Activated naive CD4-positive, alpha-beta T cell treated with anti-CD3 and anti-CD28 coated beads, Interleukin-2, amount 50 U/mL, for 72 hours (primary cell): ENCODE measurements around the gene DNAH10. TPM values are rescaled to one million over a fixed set of nuclear protein-coding genes. Genes with fewer than 3 reads are reported as not detected.

ENCODE experiments used
- ATAC-seq, 2 donors: fragments of 150-1000 bp; cut with Tn5 transposase; 2 replicates each; pipeline ENCODE4 v1.10.0; 2021; ENCODE audit warnings: mild to moderate bottlenecking in 2 of 2, moderate library complexity in 2 of 2
- DNase-seq, 2 donors: peaks; one replicate each; pipeline ENCODE4 v3.0.0; 2021 to 2022; ENCODE audit warnings: low spot score in 2 of 2
- H3K27ac Mint-ChIP-seq, 2 donors: one replicate each; pipeline ENCODE4 v1.8.0; 2022; ENCODE audit warnings: mild to moderate bottlenecking in 2 of 2, mixed read lengths in 2 of 2
- H3K36me3 Mint-ChIP-seq, 2 donors: one replicate each; pipeline ENCODE4 v1.8.0; 2022; ENCODE audit warnings: mixed read lengths in 2 of 2
- H3K9me3 Mint-ChIP-seq, 2 donors: one replicate each; pipeline ENCODE4 v1.8.0; 2022; ENCODE audit warnings: mixed read lengths in 2 of 2
- total RNA-seq, 2 donors: library from RNA; stranded (reverse); gene quantifications; one replicate each; pipeline ENCODE4 v1.2.3, GENCODE V29; 2022

Gene DNAH10
- total RNA-seq, 2 donors from 2014 or later: 0.27 to 1.0 TPM

DNA sequence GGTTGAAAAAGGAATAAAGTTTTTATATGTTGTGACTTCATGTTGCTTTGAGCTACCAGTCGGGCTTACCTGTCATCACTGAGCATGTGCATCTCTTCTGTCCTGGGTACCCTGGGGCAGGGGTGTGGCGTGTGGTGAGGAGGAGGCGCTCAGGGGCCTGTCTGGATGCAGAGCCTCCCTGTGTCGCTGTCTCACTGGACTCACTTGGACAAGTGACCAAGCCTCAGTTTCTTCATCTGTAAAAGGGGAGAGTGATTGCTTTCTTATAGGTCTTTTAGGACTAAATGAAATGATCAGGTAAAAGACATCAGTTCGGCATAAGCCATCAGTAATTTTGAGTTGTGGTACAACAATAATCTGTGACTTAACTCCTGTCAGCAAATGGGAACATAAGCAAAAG, 27.8 kb upstream of the DNAH10 start:
- ATAC-seq: no peak
- Mint-ChIP-seq H3K36me3 (peaks cover 44 to 51% of the 10 kb centered on the region in 2 donors), H3K9me3 (no peaks in the 10 kb centered on the region), H3K27ac (peak overlapping the region in 1 of 2 donors; percentile 70)
- no peak for DNase-seq

- peak overlapping the region; percentile 75 to 85 for H3K27ac Mint-ChIP-seq
- ATAC-seq: peak in 1 of 2 donors; percentile 76
Observed at GRCh38 chr12:123741937-123742572, 20.0 kb upstream of the DNAH10 start.

GRCh38 chr12:123743002-123743401, 19.1 kb upstream of the DNAH10 start:
- peaks cover 34 to 60% of the 10 kb centered on the region in 2 donors for H3K36me3 Mint-ChIP-seq
- no peak for ATAC-seq
- H3K9me3 Mint-ChIP-seq: no peaks in the 10 kb centered on the region
- H3K27ac Mint-ChIP-seq: peak overlapping the region; percentile 85 to 91
- no peak for DNase-seq

More at GRCh38 chr12:123741937-123742572, 20.0 kb upstream of the DNAH10 start:
- no peak for DNase-seq
- Mint-ChIP-seq H3K9me3 (no peaks in the 10 kb centered on the region), H3K36me3 (peaks cover 35 to 60% of the 10 kb centered on the region in 2 donors)

GRCh38 chr12:123744836-123745235, 17.3 kb upstream of the DNAH10 start:
- peak overlapping the region in 1 of 2 donors; percentile 56 for H3K27ac Mint-ChIP-seq
- H3K9me3 Mint-ChIP-seq: no peaks in the 10 kb centered on the region
- ATAC-seq (no peak), DNase-seq (no peak)
- peaks cover 36 to 54% of the 10 kb centered on the region in 2 donors for H3K36me3 Mint-ChIP-seq

GRCh38 chr12:123747309-123747708, 14.8 kb upstream of the DNAH10 start:
- Mint-ChIP-seq H3K9me3 (no peaks in the 10 kb centered on the region), H3K27ac (peak overlapping the region in 1 of 2 donors; percentile 93), H3K36me3 (peaks cover 21 to 34% of the 10 kb centered on the region in 2 donors)
- no peak for ATAC-seq
- DNase-seq: no peak

DNA sequence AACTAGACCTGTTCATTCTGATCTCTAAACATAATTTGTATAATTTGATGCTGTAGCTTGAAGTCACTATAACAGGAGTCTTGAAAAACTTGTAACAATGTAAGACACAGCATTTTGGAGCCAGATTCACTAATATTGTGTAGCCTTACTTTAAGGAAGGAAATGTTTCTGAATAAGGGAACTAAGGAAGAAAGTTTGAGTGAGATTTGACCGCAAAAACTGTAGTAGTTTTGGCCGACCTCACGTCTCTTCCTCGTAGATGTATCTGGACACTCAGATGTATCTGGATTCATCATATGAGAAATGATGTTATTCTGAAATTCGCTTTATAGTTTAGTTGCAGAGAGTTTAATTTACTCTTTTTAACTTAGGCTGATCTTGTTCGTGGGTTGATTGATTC, 13.9 kb upstream of the DNAH10 start:
- Mint-ChIP-seq H3K27ac (peak overlapping the region in 1 of 2 donors; percentile 9), H3K36me3 (peaks cover 18 to 30% of the 10 kb centered on the region in 2 donors), H3K9me3 (no peaks in the 10 kb centered on the region)
- DNase-seq (no peak), ATAC-seq (no peak)

DNA sequence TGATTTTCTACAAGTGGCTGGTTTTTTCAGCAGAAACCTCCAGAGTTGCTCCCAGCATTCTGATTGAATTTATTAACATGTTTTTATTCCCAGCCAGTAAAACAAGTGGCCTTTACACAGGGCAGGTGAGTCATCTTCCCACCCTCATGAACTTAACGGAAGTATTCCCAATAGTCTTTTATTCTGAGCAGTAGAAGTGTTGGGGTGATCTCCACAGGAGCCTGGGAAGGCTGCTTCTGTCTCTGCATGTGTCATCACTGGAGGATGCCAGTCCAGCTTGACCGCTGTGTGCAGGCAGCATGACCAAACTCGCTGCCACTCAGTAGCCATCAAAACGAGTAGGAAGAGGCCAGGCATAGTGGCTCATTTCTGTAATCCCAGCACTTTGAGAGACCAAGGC, 13.4 kb upstream of the DNAH10 start:
- H3K27ac Mint-ChIP-seq: peak overlapping the region in 1 of 2 donors; percentile 9
- no peak for DNase-seq
- no peak for ATAC-seq
- no peaks in the 10 kb centered on the region for H3K9me3 Mint-ChIP-seq
- peaks cover 16 to 25% of the 10 kb centered on the region in 2 donors for H3K36me3 Mint-ChIP-seq

DNA sequence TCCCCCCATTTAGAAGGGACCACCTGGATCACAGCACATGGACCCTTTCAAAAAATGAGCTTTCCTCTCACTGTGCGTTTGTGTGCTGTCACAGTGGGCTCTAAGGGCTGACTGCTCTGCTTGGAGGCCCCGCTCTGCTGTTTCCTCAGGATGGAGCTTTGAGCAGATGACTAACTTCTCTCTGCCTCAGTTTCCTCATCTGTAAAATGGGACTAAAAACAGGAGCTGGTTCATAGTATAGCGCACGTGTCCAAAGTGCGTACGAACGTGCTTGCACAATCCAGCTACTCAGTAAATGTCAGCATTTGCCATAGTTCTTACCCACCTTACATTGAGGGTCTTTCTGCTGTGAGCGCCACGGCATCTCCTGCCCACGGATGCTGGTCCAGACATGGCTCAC, 12.7 kb upstream of the DNAH10 start:
- ATAC-seq (no peak), DNase-seq (no peak)
- H3K36me3 Mint-ChIP-seq: peaks cover 13 to 19% of the 10 kb centered on the region in 2 donors
- H3K27ac Mint-ChIP-seq: no peak overlapping the region
- H3K9me3 Mint-ChIP-seq: no peaks in the 10 kb centered on the region

DNA sequence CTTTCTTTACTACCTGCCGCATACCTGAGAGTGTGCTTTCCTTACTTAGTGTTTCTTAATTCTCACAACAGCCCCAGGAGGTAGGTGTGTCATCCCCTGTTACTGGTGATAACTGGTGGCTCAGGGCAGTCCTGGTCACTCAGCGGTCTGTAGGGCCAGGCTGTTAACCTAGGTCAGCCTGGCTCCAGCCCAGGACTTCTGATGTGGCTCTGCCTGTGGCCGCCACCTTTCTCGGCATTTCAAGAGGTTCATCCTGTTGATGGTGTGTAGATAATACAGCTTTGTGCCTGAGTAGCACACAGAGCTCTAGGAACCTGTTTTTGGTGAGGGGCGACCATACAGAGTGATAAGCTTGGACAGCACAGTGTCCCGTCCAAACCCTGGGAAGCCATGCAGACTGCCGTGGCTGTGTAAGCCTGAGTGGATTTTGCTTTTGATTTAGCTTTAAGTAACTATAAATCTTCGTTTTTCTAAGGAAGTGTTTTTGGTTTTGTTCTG, 11.9 kb upstream of the DNAH10 start:
- DNase-seq (no peak), ATAC-seq (peak in 1 of 2 donors; percentile 30)
- Mint-ChIP-seq H3K27ac (no peak overlapping the region), H3K9me3 (no peaks in the 10 kb centered on the region), H3K36me3 (peaks cover 6 to 15% of the 10 kb centered on the region in 2 donors)

- no peaks in the 10 kb centered on the region for H3K9me3 Mint-ChIP-seq
- H3K27ac Mint-ChIP-seq: peak overlapping the region in 1 of 2 donors; percentile 44
- DNase-seq (no peak), ATAC-seq (peak; percentile 46 to 82)
- H3K36me3 Mint-ChIP-seq: peaks cover 6 to 10% of the 10 kb centered on the region in 2 donors
Observed at GRCh38 chr12:123752046-123752445, 10.1 kb upstream of the DNAH10 start.

- DNase-seq (no peak), ATAC-seq (no peak)
- no peaks in the 10 kb centered on the region for H3K9me3 Mint-ChIP-seq
- no peak overlapping the region for H3K27ac Mint-ChIP-seq
- no peaks in the 10 kb centered on the region for H3K36me3 Mint-ChIP-seq
Observed at GRCh38 chr12:123754041-123754772, 7.9 kb upstream of the DNAH10 start.

GRCh38 chr12:123757561-123757960, 4.5 kb upstream of the DNAH10 start:
- DNase-seq: no peak
- H3K36me3 Mint-ChIP-seq: no peaks in the 10 kb centered on the region
- no peaks in the 10 kb centered on the region for H3K9me3 Mint-ChIP-seq
- ATAC-seq: no peak
- no peak overlapping the region for H3K27ac Mint-ChIP-seq

DNA sequence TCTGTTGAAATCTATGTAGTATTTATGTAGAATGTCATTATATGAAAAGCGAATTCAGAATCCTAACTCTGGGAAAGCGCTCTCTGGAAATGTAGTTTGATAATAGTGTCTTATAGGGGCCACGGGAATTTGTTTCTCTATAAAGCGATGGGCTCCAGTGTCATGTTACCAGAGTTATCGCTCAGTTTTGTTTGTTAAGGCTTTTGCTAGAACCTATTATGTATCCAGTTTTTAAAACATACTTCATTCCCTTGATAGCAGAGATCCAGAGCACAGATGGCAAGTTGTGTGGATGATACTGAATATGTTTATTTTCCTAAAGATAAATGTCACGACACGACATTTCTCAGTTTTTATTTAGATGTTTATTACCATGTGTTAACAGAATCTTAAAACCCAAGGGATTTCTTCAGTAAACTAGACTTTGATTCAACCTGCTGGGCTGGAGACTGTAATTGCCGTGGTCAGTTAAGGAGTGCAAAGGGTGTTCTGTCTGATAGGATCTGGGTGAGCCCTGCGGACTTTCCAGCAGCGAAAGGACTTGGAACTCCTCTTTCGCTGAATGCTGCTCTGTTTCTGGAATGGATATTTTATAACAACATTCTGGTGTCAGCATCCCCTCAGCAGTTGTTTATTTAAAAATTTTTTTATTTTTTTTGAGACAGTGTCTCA, 1.7 kb upstream of the DNAH10 start:
- DNase-seq (no peak), ATAC-seq (no peak)
- no peaks in the 10 kb centered on the region for H3K9me3 Mint-ChIP-seq
- no peak overlapping the region for H3K27ac Mint-ChIP-seq
- H3K36me3 Mint-ChIP-seq: no peaks in the 10 kb centered on the region

DNA sequence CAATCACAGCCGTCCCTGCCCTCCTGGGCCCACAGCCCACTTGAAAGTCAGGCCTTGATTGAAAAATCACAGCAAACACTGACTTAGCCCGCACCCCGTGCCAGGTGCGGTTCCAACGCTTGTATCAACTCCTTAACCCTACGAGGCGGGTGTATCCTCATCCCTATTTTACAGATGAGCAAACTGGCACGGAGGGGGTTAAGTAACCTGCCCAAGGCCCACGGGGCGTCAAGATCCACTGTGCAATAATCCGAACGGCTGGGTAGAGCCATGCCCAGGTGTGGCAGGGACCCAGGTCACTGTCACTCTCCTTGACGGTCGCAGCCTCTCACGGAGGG, 583 bp downstream of the DNAH10 start:
- ATAC-seq: no peak
- Mint-ChIP-seq H3K36me3 (no peaks in the 10 kb centered on the region), H3K27ac (no peak overlapping the region), H3K9me3 (no peaks in the 10 kb centered on the region)
- no peak for DNase-seq

- Mint-ChIP-seq H3K36me3 (no peaks in the 10 kb centered on the region), H3K9me3 (no peaks in the 10 kb centered on the region), H3K27ac (no peak overlapping the region)
- ATAC-seq: no peak
- no peak for DNase-seq
Observed at GRCh38 chr12:123763093-123763492, 992 bp downstream of the DNAH10 start.

GRCh38 chr12:123764109-123764508, 2.0 kb downstream of the DNAH10 start:
- Mint-ChIP-seq H3K27ac (no peak overlapping the region), H3K9me3 (no peaks in the 10 kb centered on the region), H3K36me3 (no peaks in the 10 kb centered on the region)
- DNase-seq: no peak
- ATAC-seq: no peak

- H3K9me3 Mint-ChIP-seq: no peaks in the 10 kb centered on the region
- no peak for DNase-seq
- ATAC-seq: no peak
- no peak overlapping the region for H3K27ac Mint-ChIP-seq
- H3K36me3 Mint-ChIP-seq: no peaks in the 10 kb centered on the region
Observed at GRCh38 chr12:123765504-123766035, 3.5 kb downstream of the DNAH10 start.
